PC-9 (cell line): ENCODE data around the gene FBXO10. TPM values are rescaled to one million over a fixed set of nuclear protein-coding genes. Genes with fewer than 3 reads are reported as not detected.

Source experiments
- BruUV-seq: library from RNA; stranded (reverse); fragments of 400-500 nt; replicated peaks from 2 replicates; lab custom pipeline; 2021; lab: Mats Ljungman, UMichigan
- CTCF ChIA-PET: fragments of 300-600 bp; sonication (Branson Sonifier 250); formaldehyde crosslinking; loops from one replicate; lab custom pipeline; 2022; ENCODE audit warnings: antibody characterized with exemption; lab: Charles Lee
- POLR2A ChIA-PET: fragments of 300-600 bp; sonication (Branson Sonifier 250); formaldehyde crosslinking; loops from one replicate; lab custom pipeline; 2022; ENCODE audit warnings: antibody characterized with exemption; ENCODE audit not compliant: unreplicated experiment; lab: Charles Lee
- DNase-seq, 2 experiments: peaks; one replicate each; pipeline versions ENCODE4 v3.0.0 to v3.0.0-alpha.2; 2015 to 2022; ENCODE audit warnings: mixed read lengths in 1 of 2
- H2AFZ ChIP-seq: fragments of 200-600 bp; sonication (generic); 2 replicates; pipeline ENCODE4 v1.8.1; 2017; ENCODE audit warnings: antibody characterized with exemption
- H3F3A ChIP-seq: fragments of 200-600 bp; sonication (generic); 2 replicates; pipeline ENCODE4 v1.8.1; 2017; ENCODE audit warnings: antibody characterized with exemption, mild to moderate bottlenecking, low read depth; ENCODE audit not compliant: insufficient read depth
- H3K27ac ChIP-seq: fragments of 200-600 bp; sonication (generic); 2 replicates; pipeline ENCODE4 v1.6.1; 2016; ENCODE audit warnings: mixed run types
- H3K27me3 ChIP-seq: fragments of 200-600 bp; sonication (generic); 2 replicates; pipeline ENCODE4 v1.6.1; 2016; ENCODE audit warnings: low read depth, mixed run types; ENCODE audit not compliant: insufficient read depth
- H3K36me3 ChIP-seq: fragments of 200-600 bp; sonication (generic); 2 replicates; pipeline ENCODE4 v1.6.1; 2016; ENCODE audit warnings: low read depth, mixed run types
- H3K4me1 ChIP-seq: fragments of 200-600 bp; sonication (generic); replicated peaks from 2 replicates; pipeline ENCODE4 v1.6.1; 2016; ENCODE audit warnings: mixed run types; ENCODE audit not compliant: insufficient read depth
- H3K4me2 ChIP-seq: fragments of 200-600 bp; sonication (generic); 2 replicates; pipeline ENCODE4 v1.6.1; 2017; ENCODE audit warnings: mixed run types
- H3K4me3 ChIP-seq: fragments of 200-600 bp; sonication (generic); 2 replicates; pipeline ENCODE4 v1.6.1; 2016; ENCODE audit warnings: mixed run types
- H3K79me2 ChIP-seq: fragments of 200-600 bp; sonication (generic); 2 replicates; pipeline ENCODE4 v1.6.1; 2017; ENCODE audit warnings: low read depth, mixed run types
- H3K9me2 ChIP-seq: fragments of 200-600 bp; sonication (generic); 2 replicates; pipeline ENCODE4 v1.8.1; 2017; ENCODE audit warnings: mild to moderate bottlenecking; ENCODE audit not compliant: insufficient read depth
- H3K9me3 ChIP-seq: fragments of 200-600 bp; sonication (generic); 2 replicates; pipeline ENCODE4 v1.8.1; 2016; ENCODE audit warnings: low read depth; ENCODE audit not compliant: insufficient read depth
- H4K20me1 ChIP-seq: fragments of 200-600 bp; sonication (generic); 2 replicates; pipeline ENCODE4 v1.8.1; 2017; ENCODE audit not compliant: insufficient read depth
- EZH2 ChIP-seq: fragments of 200-600 bp; sonication (generic); IDR thresholded peaks from 2 replicates; pipeline ENCODE4 v1.8.0; 2017; ENCODE audit warnings: antibody characterized with exemption, low read depth
- intact Hi-C: fragments of 100-400 bp; cut with micrococcal nuclease; formaldehyde crosslinking; loops from one replicate; pipeline ENCODE4 v1.10.0; 2022; ENCODE audit not compliant: unreplicated experiment
- total RNA-seq: library from RNA; stranded (reverse); gene quantifications from 2 replicates; pipeline ENCODE4 v1.2.3, GENCODE V29; 2021
- TF ChIP-seq, protein P1 (sequence below): fragments of 200-600 bp; sonication (generic); conservative IDR thresholded peaks from 2 replicates; pipeline ENCODE4 v1.6.1; 2017; ENCODE audit warnings: mixed run types, antibody characterized with exemption, mild to moderate bottlenecking, moderate library complexity

FBXO10 gene
- total RNA-seq, 1 experiment from 2014 or later, result 3.7 TPM

DNA sequence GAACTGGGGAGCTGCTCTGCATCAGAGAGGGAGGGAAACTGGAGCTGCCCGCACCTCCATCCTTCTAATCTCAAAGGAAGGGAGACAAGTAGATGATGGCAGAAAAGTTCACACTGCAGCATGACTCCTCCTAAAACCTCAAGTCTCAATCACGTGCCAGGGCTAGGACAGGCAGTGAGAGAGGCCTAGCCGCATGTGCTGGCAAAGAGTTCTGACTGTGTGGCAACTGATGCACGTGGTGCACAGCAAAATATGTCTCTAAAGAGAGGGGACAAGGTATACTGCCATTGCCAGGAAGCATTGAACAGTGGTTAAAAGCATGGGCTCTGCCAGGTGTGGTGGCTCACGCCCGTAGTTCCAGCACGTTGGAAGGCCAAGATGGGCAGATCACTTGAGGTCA, 38.1 kb downstream of the FBXO10 start:
- no peaks in the 10 kb centered on the region for H3K79me2 ChIP-seq
- POLR2A ChIA-PET, result no interaction called here
- TF ChIP-seq, protein P1, sequence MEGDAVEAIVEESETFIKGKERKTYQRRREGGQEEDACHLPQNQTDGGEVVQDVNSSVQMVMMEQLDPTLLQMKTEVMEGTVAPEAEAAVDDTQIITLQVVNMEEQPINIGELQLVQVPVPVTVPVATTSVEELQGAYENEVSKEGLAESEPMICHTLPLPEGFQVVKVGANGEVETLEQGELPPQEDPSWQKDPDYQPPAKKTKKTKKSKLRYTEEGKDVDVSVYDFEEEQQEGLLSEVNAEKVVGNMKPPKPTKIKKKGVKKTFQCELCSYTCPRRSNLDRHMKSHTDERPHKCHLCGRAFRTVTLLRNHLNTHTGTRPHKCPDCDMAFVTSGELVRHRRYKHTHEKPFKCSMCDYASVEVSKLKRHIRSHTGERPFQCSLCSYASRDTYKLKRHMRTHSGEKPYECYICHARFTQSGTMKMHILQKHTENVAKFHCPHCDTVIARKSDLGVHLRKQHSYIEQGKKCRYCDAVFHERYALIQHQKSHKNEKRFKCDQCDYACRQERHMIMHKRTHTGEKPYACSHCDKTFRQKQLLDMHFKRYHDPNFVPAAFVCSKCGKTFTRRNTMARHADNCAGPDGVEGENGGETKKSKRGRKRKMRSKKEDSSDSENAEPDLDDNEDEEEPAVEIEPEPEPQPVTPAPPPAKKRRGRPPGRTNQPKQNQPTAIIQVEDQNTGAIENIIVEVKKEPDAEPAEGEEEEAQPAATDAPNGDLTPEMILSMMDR, result no peak
- no peak for TF ChIP-seq EZH2
- no peaks in the 10 kb centered on the region for H3K4me1 ChIP-seq
- H3K27ac ChIP-seq, result no peak overlapping the region
- no peak overlapping the region for H2AFZ ChIP-seq
- no peaks in the 10 kb centered on the region for H3K9me2 ChIP-seq
- H4K20me1 ChIP-seq, result no peaks in the 10 kb centered on the region
- no peaks in the 10 kb centered on the region for H3K9me3 ChIP-seq
- H3K4me3 ChIP-seq, result no peak overlapping the region
- no TSS peak for BruUV-seq
- H3F3A ChIP-seq, result no peaks in the 10 kb centered on the region
- intact Hi-C loops, result no loop called here
- no peak overlapping the region for H3K4me2 ChIP-seq
- no peaks in the 10 kb centered on the region for H3K27me3 ChIP-seq
- no peaks in the 10 kb centered on the region for H3K36me3 ChIP-seq
- CTCF ChIA-PET, result no interaction called here
- DNase-seq, result no peak

DNA sequence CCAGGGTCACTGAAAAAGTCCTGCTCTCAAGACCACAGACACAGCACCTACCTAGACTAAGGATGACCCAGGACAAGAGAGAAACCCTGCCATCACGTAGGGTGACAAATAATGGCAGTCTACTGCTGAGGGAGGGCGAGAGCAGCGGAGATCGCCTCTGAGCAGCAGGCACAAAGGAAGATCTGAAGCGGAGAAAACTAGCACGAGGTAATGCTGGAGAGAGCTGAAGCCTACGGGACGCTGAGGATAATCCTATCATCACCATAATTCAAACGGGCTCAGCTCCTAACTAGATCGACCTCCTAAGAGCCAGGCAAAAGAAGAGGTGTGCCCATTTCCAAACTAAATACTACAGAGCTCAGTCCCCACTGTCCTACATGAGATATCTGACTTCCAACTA, 41.3 kb downstream of the FBXO10 start:
- H3F3A ChIP-seq, result no peaks in the 10 kb centered on the region
- H3K9me3 ChIP-seq, result no peaks in the 10 kb centered on the region
- no peak overlapping the region for H3K4me3 ChIP-seq
- no peak overlapping the region for H3K27ac ChIP-seq
- H4K20me1 ChIP-seq, result no peaks in the 10 kb centered on the region
- no peak for DNase-seq
- POLR2A ChIA-PET, result no interaction called here
- H3K4me1 ChIP-seq, result no peaks in the 10 kb centered on the region
- no peak overlapping the region for H2AFZ ChIP-seq
- TF ChIP-seq, protein P1, result no peak
- no peak for TF ChIP-seq EZH2
- no peaks in the 10 kb centered on the region for H3K79me2 ChIP-seq
- CTCF ChIA-PET, result no interaction called here
- intact Hi-C loops, result no loop called here
- no peaks in the 10 kb centered on the region for H3K27me3 ChIP-seq
- H3K4me2 ChIP-seq, result no peak overlapping the region
- no peaks in the 10 kb centered on the region for H3K36me3 ChIP-seq
- H3K9me2 ChIP-seq, result no peaks in the 10 kb centered on the region
- BruUV-seq, result no TSS peak

DNA sequence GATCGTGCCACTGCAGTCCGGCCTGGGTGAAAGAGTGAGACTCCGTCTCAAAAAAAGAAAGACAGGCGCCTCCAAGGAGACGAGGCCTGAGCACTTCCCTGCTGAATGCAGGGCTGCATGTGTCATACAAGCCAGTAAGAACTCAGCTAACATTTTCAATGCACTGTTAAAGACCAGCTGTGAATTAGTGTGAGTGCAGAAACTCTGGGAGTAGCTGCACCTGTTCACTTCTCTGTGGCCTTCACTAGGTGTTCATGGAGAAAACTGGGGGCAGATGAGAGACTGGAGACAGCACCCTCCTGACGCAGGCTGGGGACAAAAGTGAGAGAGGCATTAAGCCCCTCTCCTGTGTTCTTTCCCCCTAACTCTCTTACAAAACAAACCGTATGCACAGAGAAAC, 41.8 kb downstream of the FBXO10 start:
- TF ChIP-seq, protein P1, result no peak
- TF ChIP-seq EZH2, result no peak
- Histone ChIP-seq H3K36me3 (no peaks in the 10 kb centered on the region), H3K4me3 (no peak overlapping the region), H3F3A (no peaks in the 10 kb centered on the region), H3K79me2 (no peaks in the 10 kb centered on the region), H3K9me2 (no peaks in the 10 kb centered on the region), H3K9me3 (no peaks in the 10 kb centered on the region), H2AFZ (no peak overlapping the region), H3K4me2 (no peak overlapping the region), H3K4me1 (no peaks in the 10 kb centered on the region), H4K20me1 (no peaks in the 10 kb centered on the region), H3K27me3 (no peaks in the 10 kb centered on the region), H3K27ac (no peak overlapping the region)
- ChIA-PET CTCF (no interaction called here), POLR2A (no interaction called here)
- intact Hi-C loops, result no loop called here
- BruUV-seq, result no TSS peak
- DNase-seq, result no peak
